H1 (cell line): ENCODE results near the gene CCDC51. TPM values are rescaled to one million over a fixed set of nuclear protein-coding genes. Genes with fewer than 3 reads are reported as not detected.

Experiments
- CTCF ChIA-PET: fragments of 300-600 bp; sonication (Branson Sonifier 250); formaldehyde crosslinking; loops from one replicate; lab custom pipeline; 2021; ENCODE audit not compliant: partially characterized antibody; lab: Charles Lee
- POLR2A ChIA-PET: fragments of 300-600 bp; sonication (Branson Sonifier 250); formaldehyde crosslinking; loops from one replicate; lab custom pipeline; 2021; ENCODE audit warnings: inconsistent platforms; ENCODE audit not compliant: partially characterized antibody; lab: Charles Lee
- DNase-seq, 2 experiments: peaks; one replicate each; pipeline versions ENCODE4 v3.0.0 to v3.0.0-alpha.2; 2010 to 2022; ENCODE audit warnings: low spot score in 2 of 2, low read depth in 1 of 2, mixed read lengths in 1 of 2
- FAIRE-seq: peaks from 2 replicates; lab custom pipeline; 2011; peaks lifted over from hg19 to GRCh38; lab: Jason Lieb, UNC
- H2AFZ ChIP-seq: 2 replicates; pipeline ENCODE4 v1.8.1; 2012; ENCODE audit warnings: low read length, inconsistent platforms
- H2AK5ac ChIP-seq: 2 replicates; pipeline ENCODE4 v1.6.1; 2013; ENCODE audit warnings: low read depth, low read length
- H2BK120ac ChIP-seq: replicated peaks from 2 replicates; pipeline ENCODE3; 2013; ENCODE audit warnings: low read depth, low read length, inconsistent platforms
- H2BK12ac ChIP-seq: 2 replicates; pipeline ENCODE4 v1.6.1; 2013; ENCODE audit warnings: low read depth, low read length
- H2BK15ac ChIP-seq: 2 replicates; pipeline ENCODE4 v1.6.1; 2013; ENCODE audit warnings: low read length
- H2BK20ac ChIP-seq: 2 replicates; pipeline ENCODE4 v1.6.1; 2013; ENCODE audit warnings: low read length
- H2BK5ac ChIP-seq: 2 replicates; pipeline ENCODE4 v1.6.1; 2013; ENCODE audit warnings: low read depth, low read length
- H3K14ac ChIP-seq: 2 replicates; pipeline ENCODE4 v1.6.1; 2013; ENCODE audit warnings: inconsistent platforms; ENCODE audit not compliant: insufficient read length
- H3K18ac ChIP-seq: 2 replicates; pipeline ENCODE4 v1.6.1; 2013; ENCODE audit warnings: low read length; ENCODE audit errors: extremely low read depth
- H3K23ac ChIP-seq: 2 replicates; pipeline ENCODE4 v1.6.1; 2013; ENCODE audit warnings: inconsistent platforms; ENCODE audit not compliant: insufficient read length
- H3K23me2 ChIP-seq: 2 replicates; pipeline ENCODE4 v1.6.1; 2013; ENCODE audit warnings: low read depth, low read length
- H3K27ac ChIP-seq: 2 replicates; pipeline ENCODE4 v1.6.1; 2011; ENCODE audit warnings: low read depth, low read length, inconsistent platforms
- H3K27me3 ChIP-seq, 4 experiments: replicated peaks in 1 of 4; 1 replicate in 1 of 4; 2 replicates in 3 of 4; pipeline versions ENCODE4 v1.6.1 to v1.8.1; 2011 to 2013; ENCODE audit warnings: low read length in 3 of 4, mild to moderate bottlenecking in 3 of 4, inconsistent platforms in 2 of 4, mixed read lengths in 2 of 4, moderate library complexity in 1 of 4; ENCODE audit not compliant: control insufficient read depth in 3 of 4, insufficient read depth in 3 of 4; ENCODE audit errors: extremely low read depth in 1 of 4
- H3K36me3 ChIP-seq, 4 experiments: 2 replicates each; pipeline versions ENCODE4 v1.6.1 to v1.8.1; 2011 to 2013; ENCODE audit warnings: mild to moderate bottlenecking in 4 of 4, low read length in 3 of 4, moderate library complexity in 2 of 4, control low read depth in 1 of 4, inconsistent platforms in 1 of 4; ENCODE audit not compliant: insufficient read depth in 4 of 4, control insufficient read depth in 2 of 4
- H3K4ac ChIP-seq: replicated peaks from 2 replicates; pipeline ENCODE3; 2013; ENCODE audit warnings: low read length, low read depth, mixed read lengths, inconsistent platforms; ENCODE audit not compliant: insufficient read length
- H3K4me1 ChIP-seq, 4 experiments: replicated peaks in 1 of 4; 1 replicate in 1 of 4; 2 replicates in 3 of 4; pipeline versions ENCODE4 v1.6.1 to v1.8.1; 2011 to 2013; ENCODE audit warnings: low read length in 3 of 4, inconsistent platforms in 2 of 4, mixed read lengths in 1 of 4; ENCODE audit not compliant: insufficient read depth in 4 of 4, control insufficient read depth in 3 of 4
- H3K4me2 ChIP-seq, 2 experiments: 2 replicates each; pipeline versions ENCODE4 v1.6.1 to v1.8.1; 2011 to 2013; ENCODE audit warnings: low read depth in 2 of 2, low read length in 2 of 2, control low read depth in 1 of 2, inconsistent platforms in 1 of 2, mild to moderate bottlenecking in 1 of 2; ENCODE audit not compliant: insufficient read depth in 1 of 2
- H3K4me3 ChIP-seq, 4 experiments: fragments of 200-600, 300-600 bp in 1 of 4; sonication (generic), shearing (Covaris generic), sonication (Bioruptor Twin) in 1 of 4; 2 replicates each; pipeline versions ENCODE4 v1.5.1 to v1.8.1; 2011 to 2016; ENCODE audit warnings: low read length in 4 of 4, low read depth in 3 of 4, control low read depth in 2 of 4, inconsistent platforms in 2 of 4, mild to moderate bottlenecking in 2 of 4, mixed read lengths in 1 of 4, moderate library complexity in 1 of 4; ENCODE audit not compliant: insufficient read depth in 2 of 4; ENCODE audit errors: extremely low read depth in 1 of 4
- H3K56ac ChIP-seq: replicated peaks from 2 replicates; pipeline ENCODE3; 2013; ENCODE audit warnings: low read depth, mild to moderate bottlenecking, mixed read lengths, low read length, inconsistent platforms; ENCODE audit not compliant: insufficient read length
- H3K79me1 ChIP-seq: 2 replicates; pipeline ENCODE4 v1.6.1; 2013; ENCODE audit warnings: low read depth, low read length, control low read depth
- H3K79me2 ChIP-seq, 2 experiments: 2 replicates each; pipeline versions ENCODE4 v1.6.1 to v1.8.1; 2012 to 2013; ENCODE audit warnings: low read length in 2 of 2, mild to moderate bottlenecking in 2 of 2, inconsistent platforms in 1 of 2; ENCODE audit not compliant: insufficient read depth in 2 of 2, control insufficient read depth in 1 of 2
- H3K9ac ChIP-seq, 4 experiments: replicated peaks in 1 of 4; 1 replicate in 1 of 4; 2 replicates in 3 of 4; pipeline versions ENCODE4 v1.6.1 to v1.8.1; 2011 to 2013; ENCODE audit warnings: low read depth in 3 of 4, low read length in 3 of 4, control low read depth in 2 of 4, mild to moderate bottlenecking in 2 of 4, moderate library complexity in 2 of 4, inconsistent platforms in 1 of 4; ENCODE audit errors: extremely low read depth in 1 of 4
- H3K9me3 ChIP-seq, 2 experiments: 2 replicates each; pipeline versions ENCODE4 v1.6.1 to v1.8.1; 2012 to 2013; ENCODE audit warnings: mild to moderate bottlenecking in 2 of 2, moderate library complexity in 2 of 2, control low read depth in 1 of 2, inconsistent platforms in 1 of 2, low read depth in 1 of 2, low read length in 1 of 2, mixed read lengths in 1 of 2; ENCODE audit not compliant: insufficient read depth in 2 of 2
- H4K20me1 ChIP-seq, 2 experiments: replicated peaks in 1 of 2; 2 replicates each; pipeline versions ENCODE3 to v1.8.1; 2011 to 2013; ENCODE audit warnings: inconsistent platforms in 2 of 2, low read length in 2 of 2, mild to moderate bottlenecking in 1 of 2; ENCODE audit not compliant: insufficient read depth in 2 of 2, control insufficient read depth in 1 of 2
- H4K5ac ChIP-seq: 2 replicates; pipeline ENCODE4 v1.6.1; 2013; ENCODE audit warnings: low read length, low read depth, mixed read lengths, inconsistent platforms; ENCODE audit not compliant: insufficient read length
- H4K8ac ChIP-seq: 2 replicates; pipeline ENCODE4 v1.8.0; 2013; ENCODE audit warnings: mild to moderate bottlenecking, moderate library complexity, low read length, inconsistent platforms; ENCODE audit not compliant: insufficient read depth; ENCODE audit errors: extremely low read depth
- H4K91ac ChIP-seq: replicated peaks from 2 replicates; pipeline ENCODE3; 2013; ENCODE audit warnings: low read length, mixed read lengths, inconsistent platforms; ENCODE audit not compliant: insufficient read length
- CTBP2 ChIP-seq: IDR thresholded peaks from 2 replicates; pipeline ENCODE4 v1.7.0; 2011; ENCODE audit warnings: borderline replicate concordance, mild to moderate bottlenecking, moderate library complexity, mixed read lengths, low read length; ENCODE audit not compliant: insufficient read depth, insufficient read length
- EP300 ChIP-seq, 2 experiments: IDR thresholded peaks; 1 replicate in 1 of 2; 2 replicates in 1 of 2; pipeline ENCODE4 v1.6.1; 2011 to 2012; ENCODE audit warnings: low read depth in 2 of 2, low read length in 2 of 2, mild to moderate bottlenecking in 2 of 2, borderline replicate concordance in 1 of 2, inconsistent platforms in 1 of 2, moderate library complexity in 1 of 2
- MAFK ChIP-seq: IDR thresholded peaks from 2 replicates; pipeline ENCODE4 v1.6.1; 2012; ENCODE audit warnings: low read depth, mild to moderate bottlenecking, improper control_type of control experiment, low read length
- SP1 ChIP-seq: IDR thresholded peaks from 2 replicates; pipeline ENCODE4 v1.6.1; 2011; ENCODE audit warnings: low read depth, low read length
- SUZ12 ChIP-seq: fragments of 200-600 bp; sonication (generic); IDR thresholded peaks from 2 replicates; pipeline ENCODE4 v1.6.1; 2012; ENCODE audit warnings: mild to moderate bottlenecking, inconsistent platforms, low read length, moderate library complexity, mixed read lengths
- WGBS, 2 experiments: shearing (Covaris generic) in 1 of 2; methylation state at CpG; one replicate each; pipeline versions ENCODE4 v1.1.6 to v1.1.7; 2013 to 2015; ENCODE audit warnings: low lambda C conversion rate in 2 of 2, mixed read lengths in 2 of 2, inconsistent platforms in 1 of 2, low coverage in 1 of 2, missing lambda C conversion rate in 1 of 2; ENCODE audit not compliant: insufficient replicate concordance in 2 of 2, insufficient coverage in 1 of 2, insufficient read length in 1 of 2; ENCODE audit errors: extremely low coverage in 1 of 2, missing lambda C conversion rate in 1 of 2; 5-methylcytosine and 5-hydroxymethylcytosine counted together
- polyA plus RNA-seq, 7 experiments: library from polyadenylated mRNA; depleted of rRNA in 3 of 7; stranded (reverse) in 5 of 7; unstranded in 2 of 7; fragments of >200 nt in 5 of 7; fragments of 200-250 nt in 2 of 7; gene quantifications; 1 replicate in 5 of 7; 2 replicates in 1 of 7; 4 replicates in 1 of 7; pipeline versions ENCODE4 v1.2.1 to v1.2.3, GENCODE V29; 2011 to 2013; ENCODE audit warnings: missing spikeins in 2 of 7, mixed read lengths in 2 of 7
- total RNA-seq: library from RNA; stranded (reverse); fragmentation: NEBNext Ultra II Directional; extraction: Animal tissue kit (Norgen Biotek cat#: 25700); gene quantifications from 2 replicates; pipeline ENCODE4 v1.2.1, GENCODE V29; 2021

The CCDC51 gene
- total and polyA plus RNA-seq, 2 of the 8 experiments (the other 6 are each of a cell fraction or from before 2014, with no cell fraction given): 21.3 to 21.4 TPM

DNA sequence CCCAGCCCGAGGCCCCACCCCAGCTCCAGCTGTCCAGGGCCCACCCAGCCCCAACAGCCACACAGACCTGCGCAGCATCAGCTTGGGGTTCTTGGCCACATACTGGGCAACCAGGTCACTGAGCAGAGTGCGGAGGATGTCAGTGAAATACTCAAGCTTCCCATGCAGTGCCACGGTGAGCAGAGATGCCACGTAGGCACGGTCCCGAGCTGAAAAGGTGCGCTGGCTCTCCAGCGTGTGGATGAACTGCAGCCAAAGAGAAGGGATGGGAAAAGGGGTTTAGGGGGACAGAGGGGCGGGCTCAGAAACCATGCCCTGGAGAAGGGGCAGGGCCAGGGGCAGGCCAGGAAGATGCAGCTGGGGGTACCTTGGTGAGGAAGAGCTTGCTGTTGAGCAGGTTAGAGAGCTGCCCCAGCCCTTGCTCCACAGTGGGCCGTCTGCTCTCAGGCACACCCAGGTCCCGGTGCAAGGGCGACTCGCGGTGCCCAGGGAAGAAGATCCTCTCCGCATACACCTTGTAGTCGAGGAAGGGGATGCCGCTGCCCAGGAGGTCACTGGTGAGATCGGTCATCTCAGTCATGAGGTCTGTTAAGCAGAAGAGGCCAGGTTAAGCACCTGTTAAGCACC lies 27.4 kb downstream of the CCDC51 start:
- FAIRE-seq: no peak
- CTCF ChIA-PET: interaction anchor here (0.9 to 7.7 kb wide), 6 partner anchors 11 to 147 kb away, joined by 3 to 130 read pairs (median 8); partner anchors contain the start of gene PLXNB1
- 96% methylated on average over 17 of the region's 19 CpGs; no CpG with 5 or more reads in 1 of the 2 experiments for WGBS, 2 experiments

More for the DNA sequence above, 27.4 kb downstream of the CCDC51 start:
- Histone ChIP-seq H3K4me1 (no peaks in the 10 kb centered on the region), H4K8ac (no peak overlapping the region), H3K27ac (no peak overlapping the region), H2AK5ac (no peak overlapping the region), H4K91ac (no peak overlapping the region), H3K9ac (no peak overlapping the region), H2BK120ac (no peak overlapping the region), H2BK12ac (no peak overlapping the region), H3K4me2 (no peak overlapping the region), H3K79me2 (no peaks in the 10 kb centered on the region), H4K5ac (no peak overlapping the region), H3K56ac (no peak overlapping the region), H4K20me1 (peaks cover 6 to 48% of the 10 kb centered on the region in 2 experiments)
- DNase-seq: no peak
- no peak for TF ChIP-seq MAFK
- TF ChIP-seq CTBP2: no peak
- no peak for TF ChIP-seq EP300 (IDR thresholded peaks at IDR 0.05; ENCODE audit: borderline replicate concordance in 1 of 2, low read depth in 2 of 2, low read length in 2 of 2)
- TF ChIP-seq SP1: no peak
- no peak for TF ChIP-seq SUZ12
- TF ChIP-seq, all 59 proteins: peak for 0
- POLR2A ChIA-PET: interaction anchor here (1.2 to 31.5 kb wide), 3 partner anchors 5 to 28 kb away, joined by 4 to 650 read pairs (median 650); partner anchors contain the start of gene PLXNB1
- H3K23ac ChIP-seq: no peak overlapping the region
- no peak overlapping the region for H3K4ac ChIP-seq
- peaks cover 72 to 87% (median 85%) of the 10 kb centered on the region in 4 experiments for H3K36me3 ChIP-seq
- H3K79me1 ChIP-seq: no peaks in the 10 kb centered on the region; the same call in 1 of the 2 replicates
- H3K14ac ChIP-seq: no peak overlapping the region
- no peak overlapping the region for H2BK20ac ChIP-seq
- no peak overlapping the region for H3K18ac ChIP-seq
- H3K4me3 ChIP-seq: no peak overlapping the region
- H3K9me3 ChIP-seq: no peaks in the 10 kb centered on the region
- no peak overlapping the region for H2AFZ ChIP-seq
- no peak overlapping the region for H2BK15ac ChIP-seq
- no peak overlapping the region for H2BK5ac ChIP-seq
- no peaks in the 10 kb centered on the region for H3K27me3 ChIP-seq
- H3K23me2 ChIP-seq: no peaks in the 10 kb centered on the region
